Kidney (tissue), 14 donors: ENCODE results near the gene GABBR2. TPM values are rescaled to one million over a fixed set of nuclear protein-coding genes. Genes with fewer than 3 reads are reported as not detected.

Source experiments
- DNase-seq, 5 donors: peaks; one replicate each; pipeline ENCODE4 v3.0.0-alpha.2; 2013 to 2020
- FAIRE-seq: peaks from 2 replicates; lab custom pipeline; 2012; peaks lifted over from hg19 to GRCh38; lab: Jason Lieb, UNC
- H3K27ac ChIP-seq, 2 donors: one replicate each; pipeline ENCODE4 v1.7.0; 2013; ENCODE audit warnings: low read depth in 2 of 2, low read length in 2 of 2, inconsistent platforms in 1 of 2
- H3K27me3 ChIP-seq: one replicate; pipeline ENCODE4 v1.7.1; 2013; ENCODE audit warnings: low read length, inconsistent platforms; ENCODE audit not compliant: control insufficient read depth, insufficient read depth
- H3K36me3 ChIP-seq, 3 donors: one replicate each; pipeline versions ENCODE4 v1.7.0 to v1.7.1; 2013; ENCODE audit warnings: low read length in 3 of 3, control low read depth in 1 of 3, inconsistent platforms in 1 of 3; ENCODE audit not compliant: insufficient read depth in 3 of 3, control insufficient read depth in 2 of 3
- H3K4me1 ChIP-seq, 3 donors: one replicate each; pipeline versions ENCODE4 v1.7.0 to v1.7.1; 2013; ENCODE audit warnings: low read length in 3 of 3, inconsistent platforms in 1 of 3, low read depth in 1 of 3; ENCODE audit not compliant: control insufficient read depth in 2 of 3, insufficient read depth in 2 of 3
- H3K4me3 ChIP-seq, 3 donors: one replicate each; pipeline versions ENCODE4 v1.7.0 to v1.8.1; 2013; ENCODE audit warnings: low read length in 3 of 3, control low read depth in 1 of 3, inconsistent platforms in 1 of 3
- H3K9ac ChIP-seq, 3 donors: one replicate each; pipeline versions ENCODE4 v1.7.0 to v1.7.1; 2013; ENCODE audit warnings: low read length in 3 of 3, control low read depth in 1 of 3, inconsistent platforms in 1 of 3
- H3K9me3 ChIP-seq, 3 donors: one replicate each; pipeline versions ENCODE4 v1.7.0 to v1.7.1; 2013; ENCODE audit warnings: low read length in 3 of 3, control low read depth in 1 of 3, inconsistent platforms in 1 of 3; ENCODE audit not compliant: control insufficient read depth in 2 of 3, insufficient read depth in 1 of 3
- intact Hi-C: fragments of 100-400 bp; cut with DNase I; formaldehyde crosslinking; loops from one replicate; pipeline ENCODE4 v1.11.1; 2022
- polyA plus RNA-seq: library from polyadenylated mRNA; stranded (reverse); fragments of 350-450 nt; fragmentation: Illumina TruSeq; extraction: RNeasy Lipid Tissue Mini Kit (QIAGEN cat#74804); gene quantifications from one replicate; pipeline ENCODE4 v1.2.3, GENCODE V29; 2014; ENCODE audit warnings: low read depth, low replicate concordance; ENCODE audit not compliant: insufficient read depth
- total RNA-seq: library from RNA; stranded (reverse); fragmentation: NEBNext Ultra II Directional; extraction: Animal tissue kit (Norgen Biotek cat#: 25700); gene quantifications from one replicate; pipeline ENCODE4 v1.2.1, GENCODE V29; 2021
- TF ChIP-seq, protein P1 (sequence below): IDR thresholded peaks from 3 replicates; pipeline ENCODE4 v1.5.1; 2012; ENCODE audit warnings: mild to moderate bottlenecking, moderate library complexity, borderline replicate concordance; ENCODE audit not compliant: insufficient read depth; ENCODE audit errors: extremely low read depth
- donor health status: control.
- donor health status: control.
- donor health status: control.
- donor health status: control.
- donor health status: control.
- donor health status: DM: yes; HTN: yes; CAD: no.
- donor health status: Normal renal cell carcinoma (clear cell type).

The GABBR2 gene
- total and polyA plus RNA-seq, 2 donors from 2014 or later: 0.06 TPM; not detected in 1

DNA sequence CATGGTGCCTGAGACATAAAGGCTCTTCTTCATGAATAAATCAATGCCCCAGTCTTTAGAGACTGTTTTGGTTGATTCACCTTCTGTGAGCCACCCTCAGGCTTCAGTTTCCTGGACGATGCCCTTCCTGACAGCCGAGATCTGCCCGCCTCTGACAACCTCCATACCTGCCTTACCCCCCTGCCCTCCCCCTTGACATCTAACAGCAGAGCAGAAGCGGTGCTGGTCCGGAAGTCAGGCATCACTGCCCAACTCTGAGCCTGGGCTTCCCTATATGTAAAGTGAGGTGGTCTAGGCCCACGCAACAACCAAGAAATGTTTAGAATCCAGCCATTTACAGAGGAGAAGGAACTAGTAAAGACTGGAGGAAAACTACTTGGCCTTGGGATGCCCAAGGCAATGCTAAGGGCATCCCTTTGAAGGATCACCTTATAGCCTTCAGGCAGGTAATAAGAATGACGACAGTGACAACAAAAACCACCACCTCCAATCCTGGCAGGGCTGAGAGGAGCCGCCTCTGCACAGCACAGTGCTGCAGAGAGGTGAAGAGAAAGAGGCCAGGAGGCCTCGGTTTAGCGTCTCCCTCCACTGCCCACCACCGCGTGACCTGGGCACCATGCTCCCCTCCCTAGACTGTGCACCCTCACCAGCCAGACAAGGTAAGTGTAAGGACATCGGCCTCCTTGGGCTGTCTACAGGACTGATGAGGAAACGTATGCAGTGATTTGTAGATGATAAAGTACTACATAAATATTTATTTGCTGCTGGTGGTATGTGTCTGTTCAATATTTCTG, 35.3 kb upstream of the GABBR2 start:
- FAIRE-seq (no peak), DNase-seq (no peak)
- TF ChIP-seq, protein P1, sequence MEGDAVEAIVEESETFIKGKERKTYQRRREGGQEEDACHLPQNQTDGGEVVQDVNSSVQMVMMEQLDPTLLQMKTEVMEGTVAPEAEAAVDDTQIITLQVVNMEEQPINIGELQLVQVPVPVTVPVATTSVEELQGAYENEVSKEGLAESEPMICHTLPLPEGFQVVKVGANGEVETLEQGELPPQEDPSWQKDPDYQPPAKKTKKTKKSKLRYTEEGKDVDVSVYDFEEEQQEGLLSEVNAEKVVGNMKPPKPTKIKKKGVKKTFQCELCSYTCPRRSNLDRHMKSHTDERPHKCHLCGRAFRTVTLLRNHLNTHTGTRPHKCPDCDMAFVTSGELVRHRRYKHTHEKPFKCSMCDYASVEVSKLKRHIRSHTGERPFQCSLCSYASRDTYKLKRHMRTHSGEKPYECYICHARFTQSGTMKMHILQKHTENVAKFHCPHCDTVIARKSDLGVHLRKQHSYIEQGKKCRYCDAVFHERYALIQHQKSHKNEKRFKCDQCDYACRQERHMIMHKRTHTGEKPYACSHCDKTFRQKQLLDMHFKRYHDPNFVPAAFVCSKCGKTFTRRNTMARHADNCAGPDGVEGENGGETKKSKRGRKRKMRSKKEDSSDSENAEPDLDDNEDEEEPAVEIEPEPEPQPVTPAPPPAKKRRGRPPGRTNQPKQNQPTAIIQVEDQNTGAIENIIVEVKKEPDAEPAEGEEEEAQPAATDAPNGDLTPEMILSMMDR: no peak
- H3K9ac ChIP-seq: no peak overlapping the region
- H3K4me1 ChIP-seq: no peaks in the 10 kb centered on the region
- H3K9me3 ChIP-seq: no peaks in the 10 kb centered on the region
- intact Hi-C loops: no loop called here
- H3K36me3 ChIP-seq: peaks cover 0 to 18% (median 2%) of the 10 kb centered on the region in 3 donors
- H3K4me3 ChIP-seq: no peak overlapping the region
- H3K27me3 ChIP-seq: no peaks in the 10 kb centered on the region
- H3K27ac ChIP-seq: no peak overlapping the region

DNA sequence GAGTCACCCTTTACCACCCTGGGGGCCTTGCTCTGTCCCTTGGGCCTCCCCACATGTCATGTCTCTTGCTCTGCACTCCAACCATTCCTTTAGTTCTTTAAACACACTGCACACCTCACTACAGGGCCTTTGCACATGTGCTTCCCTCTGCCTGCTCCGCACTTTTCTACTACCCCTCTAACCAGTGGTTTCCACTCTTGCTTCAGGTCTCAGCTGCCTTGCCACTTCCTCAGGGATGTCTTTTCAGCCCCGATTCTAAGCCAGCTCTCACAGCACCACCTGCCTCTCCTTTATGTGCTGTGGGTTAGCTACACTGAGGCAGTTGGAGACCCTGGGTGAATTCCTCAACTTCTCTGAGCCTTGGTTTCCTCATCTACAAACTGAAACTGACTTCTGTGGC, 34.6 kb upstream of the GABBR2 start:
- Histone ChIP-seq H3K27ac (no peak overlapping the region), H3K9me3 (no peaks in the 10 kb centered on the region), H3K36me3 (peaks cover 2 to 17% (median 2%) of the 10 kb centered on the region in 3 donors), H3K9ac (no peak overlapping the region), H3K4me1 (no peaks in the 10 kb centered on the region), H3K4me3 (no peak overlapping the region), H3K27me3 (no peaks in the 10 kb centered on the region)
- TF ChIP-seq, protein P1: no peak
- FAIRE-seq (no peak), DNase-seq (no peak)
- intact Hi-C loops: no loop called here

DNA sequence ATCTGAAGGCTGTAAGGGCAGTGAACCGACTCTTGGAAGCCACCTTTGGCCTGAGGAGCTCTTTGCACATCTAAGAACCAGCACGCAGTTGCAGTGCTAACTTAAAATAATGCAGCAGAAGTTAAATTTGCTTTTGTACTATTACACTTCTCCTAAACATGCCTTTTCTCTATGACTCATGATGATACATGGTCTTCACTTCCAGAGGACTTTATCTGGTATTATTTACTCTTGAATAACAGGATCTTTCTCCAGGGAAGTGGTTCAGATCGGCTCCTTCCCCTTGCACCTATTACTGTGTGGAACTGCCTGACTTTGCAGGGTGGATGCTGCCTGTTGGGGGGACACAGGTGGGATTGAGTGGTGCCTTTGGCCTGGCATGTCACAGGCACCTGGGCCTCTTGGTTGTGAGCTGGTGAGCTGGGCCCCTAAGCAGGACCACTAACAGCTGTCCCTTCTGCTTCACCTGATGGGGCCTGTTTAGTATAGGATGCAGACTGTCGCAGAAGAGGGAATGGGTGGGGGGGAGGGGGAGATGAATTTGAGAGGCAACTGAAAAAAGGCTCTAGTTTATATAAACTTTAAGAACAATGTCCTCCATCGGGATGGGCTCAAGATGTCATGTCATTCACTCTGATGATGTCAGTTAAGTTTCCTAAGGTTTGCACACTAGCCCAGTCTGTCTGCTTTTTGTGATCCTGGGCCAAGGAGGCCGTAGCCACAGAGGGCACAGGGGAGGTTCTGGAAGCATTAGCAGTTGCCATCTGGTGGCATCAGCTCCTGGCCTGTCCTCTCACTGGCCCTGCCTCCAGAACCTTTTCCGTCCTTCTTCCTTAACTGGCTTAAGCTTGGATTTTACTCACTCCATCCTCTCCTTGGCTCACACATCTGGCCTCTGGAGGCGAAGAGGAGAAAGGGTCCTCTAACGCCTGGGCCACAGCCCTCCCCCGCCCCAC, 33.9 kb upstream of the GABBR2 start:
- Histone ChIP-seq H3K27me3 (no peaks in the 10 kb centered on the region), H3K9ac (no peak overlapping the region), H3K4me1 (no peaks in the 10 kb centered on the region), H3K27ac (no peak overlapping the region), H3K4me3 (no peak overlapping the region), H3K36me3 (peaks cover 2 to 13% (median 2%) of the 10 kb centered on the region in 3 donors), H3K9me3 (no peaks in the 10 kb centered on the region)
- DNase-seq (no peak), FAIRE-seq (no peak)
- TF ChIP-seq, protein P1: no peak
- intact Hi-C loops: no loop called here
